Activated CD8-positive, alpha-beta T cell treated with anti-CD3 and anti-CD28 coated beads for 36 hours (primary cell): ENCODE results near the gene ITK. TPM values are rescaled to one million over a fixed set of nuclear protein-coding genes. Genes with fewer than 3 reads are reported as not detected.

Experiments
- ATAC-seq: fragments of 200-7000 bp; cut with Tn5 transposase; one replicate; pipeline ENCODE4 v1.10.0; 2021; ENCODE audit warnings: mild to moderate bottlenecking, moderate library complexity
- CTCF ChIA-PET: fragments of 350-600 bp; sonication (Branson Sonifier 250); formaldehyde crosslinking; loops from one replicate; lab custom pipeline; 2021; ENCODE audit warnings: antibody characterized with exemption; lab: Charles Lee
- POLR2A ChIA-PET: fragments of 350-600 bp; sonication (Branson Sonifier 250); formaldehyde crosslinking; loops from one replicate; lab custom pipeline; 2021; ENCODE audit warnings: antibody characterized with exemption; lab: Charles Lee
- DNase-seq: peaks from one replicate; pipeline ENCODE4 v3.0.0-alpha.2; 2020
- H3K27ac Mint-ChIP-seq: one replicate; pipeline ENCODE4 v1.8.0; 2021; ENCODE audit warnings: mild to moderate bottlenecking, mixed read lengths
- H3K27me3 Mint-ChIP-seq: one replicate; pipeline ENCODE4 v1.8.0; 2021; ENCODE audit warnings: mixed read lengths
- H3K36me3 Mint-ChIP-seq: one replicate; pipeline ENCODE4 v1.8.0; 2021; ENCODE audit warnings: low read depth, mixed read lengths
- H3K4me1 Mint-ChIP-seq: one replicate; pipeline ENCODE4 v1.8.0; 2021; ENCODE audit warnings: low read depth, mixed read lengths
- H3K4me3 Mint-ChIP-seq: one replicate; pipeline ENCODE4 v1.8.0; 2021; ENCODE audit warnings: mild to moderate bottlenecking, moderate library complexity, mixed read lengths
- H3K9me3 Mint-ChIP-seq: one replicate; pipeline ENCODE4 v1.8.0; 2021; ENCODE audit warnings: mixed read lengths
- CTCF ChIP-seq: fragments of 200-600 bp; IDR thresholded peaks from one replicate; pipeline ENCODE4 v1.8.0; 2022; ENCODE audit warnings: antibody characterized with exemption, mild to moderate bottlenecking
- intact Hi-C: fragments of 100-400 bp; cut with micrococcal nuclease; formaldehyde crosslinking; loops from one replicate; pipeline ENCODE4 v1.10.0; 2022
- total RNA-seq, 2 experiments: library from RNA; stranded (reverse); gene quantifications; one replicate each; pipeline ENCODE4 v1.2.3, GENCODE V29; 2021

Gene ITK
- total RNA-seq, 2 experiments from 2014 or later = 229 to 236 TPM

- CTCF ChIA-PET = interaction anchor here (0.9 to 3.5 kb wide), 10 partner anchors 12 to 133 kb away, joined by 3 to 15 read pairs (median 3); partner anchors contain the start of gene ITK
- peaks cover 77% of the 10 kb centered on the region for H3K4me1 Mint-ChIP-seq
- no peak for TF ChIP-seq CTCF
- DNase-seq (no peak), ATAC-seq (no peak)
- intact Hi-C loops = no loop called here
- H3K4me3 Mint-ChIP-seq = peak overlapping the region; percentile 82
- peaks cover 12% of the 10 kb centered on the region for H3K36me3 Mint-ChIP-seq
- POLR2A ChIA-PET = interaction anchor here (0.8 to 12.0 kb wide), 6 partner anchors 12 to 84 kb away, joined by 3 to 280 read pairs (median 5); partner anchors contain the start of genes GARIN3, ITK and MED7
- H3K27me3 Mint-ChIP-seq = no peaks in the 10 kb centered on the region
- H3K9me3 Mint-ChIP-seq = peaks cover 4% of the 10 kb centered on the region
- peak overlapping the region; percentile 98 for H3K27ac Mint-ChIP-seq
Measured at GRCh38 chr5:157155297-157155696, 25.3 kb upstream of the ITK start.

GRCh38 chr5:157157293-157157891 is 23.2 kb upstream of the ITK start:
- ChIA-PET POLR2A (interaction anchor here (1.2 to 12.0 kb wide), 4 partner anchors 18 to 64 kb away, joined by 3 to 280 read pairs (median 106); partner anchors contain the start of genes GARIN3 and ITK), CTCF (interaction anchor here (0.8 to 3.5 kb wide), 8 partner anchors 8 to 114 kb away, joined by 3 to 15 read pairs (median 6); partner anchors contain the start of genes GARIN3 and ITK)
- Mint-ChIP-seq H3K4me1 (peaks cover 77% of the 10 kb centered on the region), H3K27me3 (no peaks in the 10 kb centered on the region), H3K36me3 (peaks cover 12% of the 10 kb centered on the region), H3K9me3 (peaks cover 4% of the 10 kb centered on the region), H3K4me3 (no peak overlapping the region), H3K27ac (peak overlapping the region; percentile 37)
- ATAC-seq = no peak
- intact Hi-C loops = no loop called here
- DNase-seq = no peak
- no peak for TF ChIP-seq CTCF

GRCh38 chr5:157159209-157159751 is 21.4 kb upstream of the ITK start:
- ChIA-PET POLR2A (interaction anchor here (11.9 kb wide), 1 partner anchor 34 kb away, joined by 207 read pairs; no protein-coding TSS in a partner anchor), CTCF (interaction anchor here (1.0 kb wide), 1 partner anchor 10 kb away, joined by 4 read pairs; no protein-coding TSS in a partner anchor)

GRCh38 chr5:157160001-157160400 is 20.6 kb upstream of the ITK start:
- H3K4me3 Mint-ChIP-seq = peak overlapping the region; percentile 54
- POLR2A ChIA-PET = no interaction called here
- no peak for TF ChIP-seq CTCF
- ATAC-seq (peak; percentile 46), DNase-seq (peak; percentile 66)
- peak overlapping the region; percentile 92 for H3K27ac Mint-ChIP-seq
- H3K27me3 Mint-ChIP-seq = no peaks in the 10 kb centered on the region
- CTCF ChIA-PET = interaction anchor here (1.0 kb wide), 1 partner anchor 11 kb away, joined by 4 read pairs; no protein-coding TSS in a partner anchor
- peaks cover 4% of the 10 kb centered on the region for H3K9me3 Mint-ChIP-seq
- peaks cover 9% of the 10 kb centered on the region for H3K36me3 Mint-ChIP-seq
- peaks cover 62% of the 10 kb centered on the region for H3K4me1 Mint-ChIP-seq
- intact Hi-C loops = no loop called here

More at GRCh38 chr5:157159209-157159751, 21.4 kb upstream of the ITK start:
- H3K9me3 Mint-ChIP-seq = peaks cover 4% of the 10 kb centered on the region
- H3K27ac Mint-ChIP-seq = peak overlapping the region; percentile 92
- peaks cover 67% of the 10 kb centered on the region for H3K4me1 Mint-ChIP-seq
- DNase-seq (peak; percentile 70), ATAC-seq (peak; percentile 83)
- no peak for TF ChIP-seq CTCF
- no peaks in the 10 kb centered on the region for H3K27me3 Mint-ChIP-seq
- peaks cover 9% of the 10 kb centered on the region for H3K36me3 Mint-ChIP-seq
- intact Hi-C loops = no loop called here
- H3K4me3 Mint-ChIP-seq = peak overlapping the region; percentile 54
